A549 (cell line): ENCODE results near the gene ZDHHC11B.

Experiments
- CTCF ChIP-seq: fragments of >200 bp; sonication (Bioruptor Twin); formaldehyde crosslinking; IDR thresholded peaks from 3 replicates; pipeline ENCODE4 v1.5.1; 2016
- RCOR1 ChIP-seq: fragments of 150-350 bp; IDR thresholded peaks from 2 replicates; pipeline ENCODE4 v1.6.1; 2014; ENCODE audit warnings: antibody characterized with exemption, low read length, low read depth
- TP53 ChIP-seq: fragments of 250-450 bp; sonication (Bioruptor Pico); IDR thresholded peaks from 2 replicates; pipeline ENCODE4 v1.5.0; 2021; ENCODE audit warnings: mild to moderate bottlenecking, moderate library complexity

GRCh38 chr5:675871-676698, 108.4 kb downstream of the ZDHHC11B start:
- no peak for TF ChIP-seq RCOR1
- no peak for TF ChIP-seq TP53 (CRISPR knock-in tag)
- no peak for TF ChIP-seq CTCF
